Liver (tissue), 9 donors: ENCODE measurements around the gene MYL7. TPM values are rescaled to one million over a fixed set of nuclear protein-coding genes. Genes with fewer than 3 reads are reported as not detected.

ENCODE experiments used
- DNase-seq: peaks from one replicate; pipeline ENCODE4 v3.0.0-alpha.2; 2017; ENCODE audit warnings: low spot score
- H3K27ac ChIP-seq, 2 donors: one replicate each; pipeline ENCODE4 v1.7.0; 2013; ENCODE audit warnings: inconsistent platforms in 2 of 2, low read length in 2 of 2, control low read depth in 1 of 2, low read depth in 1 of 2, mild to moderate bottlenecking in 1 of 2
- H3K27me3 ChIP-seq, 4 donors: one replicate each; pipeline versions ENCODE4 v1.6.1 to v1.7.0; 2013; ENCODE audit warnings: low read length in 3 of 4, inconsistent platforms in 1 of 4, mild to moderate bottlenecking in 1 of 4, moderate library complexity in 1 of 4; ENCODE audit not compliant: control insufficient read depth in 4 of 4, insufficient read depth in 4 of 4
- H3K36me3 ChIP-seq, 4 donors: one replicate each; pipeline versions ENCODE4 v1.6.1 to v1.7.0; 2013; ENCODE audit warnings: low read length in 3 of 4, mild to moderate bottlenecking in 3 of 4, low read depth in 1 of 4, moderate library complexity in 1 of 4; ENCODE audit not compliant: control insufficient read depth in 4 of 4, insufficient read depth in 3 of 4
- H3K4me1 ChIP-seq, 4 donors: one replicate each; pipeline versions ENCODE4 v1.6.1 to v1.7.0; 2013; ENCODE audit warnings: low read length in 3 of 4, mild to moderate bottlenecking in 3 of 4, moderate library complexity in 1 of 4; ENCODE audit not compliant: control insufficient read depth in 4 of 4, insufficient read depth in 4 of 4
- H3K4me3 ChIP-seq, 3 donors: one replicate each; pipeline versions ENCODE4 v1.6.1 to v1.7.0; 2013; ENCODE audit warnings: low read length in 3 of 3, control low read depth in 1 of 3, low read depth in 1 of 3, mild to moderate bottlenecking in 1 of 3
- H3K9ac ChIP-seq, 2 donors: one replicate each; pipeline ENCODE4 v1.7.0; 2013; ENCODE audit warnings: low read length in 2 of 2, mild to moderate bottlenecking in 2 of 2, moderate library complexity in 2 of 2, control low read depth in 1 of 2, low read depth in 1 of 2
- H3K9me3 ChIP-seq, 4 donors: one replicate each; pipeline versions ENCODE4 v1.6.1 to v1.7.0; 2013; ENCODE audit warnings: low read length in 3 of 4; ENCODE audit not compliant: control insufficient read depth in 4 of 4
- FOXA1 ChIP-seq: IDR thresholded peaks from 2 replicates; pipeline ENCODE4 v1.6.1; 2016; ENCODE audit warnings: antibody characterized with exemption
- FOXA2 ChIP-seq: IDR thresholded peaks from 2 replicates; pipeline ENCODE4 v1.6.1; 2016; ENCODE audit warnings: antibody characterized with exemption
- GABPA ChIP-seq, 2 donors: IDR thresholded peaks in 1 of 2; conservative IDR thresholded peaks in 1 of 2; 2 replicates each; pipeline ENCODE4 v1.6.1; 2016; ENCODE audit warnings: antibody characterized with exemption in 2 of 2, mild to moderate bottlenecking in 1 of 2, moderate library complexity in 1 of 2
- HNF4A ChIP-seq, 2 donors: conservative IDR thresholded peaks; 2 replicates each; pipeline ENCODE4 v1.6.1; 2016; ENCODE audit warnings: antibody characterized with exemption in 2 of 2, mild to moderate bottlenecking in 2 of 2
- HNF4G ChIP-seq: IDR thresholded peaks from 2 replicates; pipeline ENCODE4 v1.6.1; 2016; ENCODE audit warnings: antibody characterized with exemption
- JUND ChIP-seq, 2 donors: IDR thresholded peaks; 2 replicates each; pipeline ENCODE4 v1.6.1; 2016; ENCODE audit warnings: antibody characterized with exemption in 2 of 2
- NR2F2 ChIP-seq: IDR thresholded peaks from 2 replicates; pipeline ENCODE4 v1.6.1; 2016; ENCODE audit warnings: antibody characterized with exemption
- RAD21 ChIP-seq, 2 donors: IDR thresholded peaks; 2 replicates each; pipeline ENCODE4 v1.6.1; 2016; ENCODE audit warnings: antibody characterized with exemption in 2 of 2, mild to moderate bottlenecking in 2 of 2
- RXRA ChIP-seq, 2 donors: IDR thresholded peaks; 2 replicates each; pipeline ENCODE4 v1.6.1; 2017 to 2018; ENCODE audit warnings: antibody characterized with exemption in 2 of 2, mild to moderate bottlenecking in 1 of 2
- SP1 ChIP-seq: IDR thresholded peaks from 2 replicates; pipeline ENCODE4 v1.6.1; 2018; ENCODE audit warnings: antibody characterized with exemption, mild to moderate bottlenecking
- TAF1 ChIP-seq: conservative IDR thresholded peaks from 2 replicates; pipeline ENCODE4 v1.6.1; 2016; ENCODE audit warnings: antibody characterized with exemption, mild to moderate bottlenecking
- YY1 ChIP-seq: IDR thresholded peaks from 2 replicates; pipeline ENCODE4 v1.6.1; 2016; ENCODE audit warnings: antibody characterized with exemption, mild to moderate bottlenecking
- WGBS: extraction: QIAGEN DNeasy Blood & Tissue Kit; methylation state at CpG from one replicate; pipeline ENCODE4 v1.1.7; 2013; 5-methylcytosine and 5-hydroxymethylcytosine counted together
- polyA plus RNA-seq, 2 donors: library from polyadenylated mRNA; stranded (reverse) in 1 of 2; unstranded in 1 of 2; fragments of 200-250 nt in 1 of 2; fragments of >200 nt in 1 of 2; fragmentation: Nextera tagmentation in 1 of 2; extraction: Ambion mirVana in 1 of 2; gene quantifications; one replicate each; pipeline versions ENCODE4 v1.2.1 to v1.2.3, GENCODE V29; 2013 to 2015
- total RNA-seq, 2 donors: library from RNA; depleted of rRNA; stranded (reverse); fragments of >200 nt; gene quantifications; one replicate each; pipeline ENCODE4 v1.2.3, GENCODE V29; 2014
- TF ChIP-seq, protein P1 (sequence below): IDR thresholded peaks from 2 replicates; pipeline ENCODE4 v1.6.1; 2016; ENCODE audit warnings: antibody characterized with exemption
- TF ChIP-seq, protein P2 (sequence below): IDR thresholded peaks from 2 replicates; pipeline ENCODE4 v1.6.1; 2016; ENCODE audit warnings: antibody characterized with exemption, mild to moderate bottlenecking
- TF ChIP-seq, protein P3 (sequence below): IDR thresholded peaks from 2 replicates; pipeline ENCODE4 v1.6.1; 2016; ENCODE audit warnings: antibody characterized with exemption
- TF ChIP-seq, protein P4 (sequence below): IDR thresholded peaks from 2 replicates; pipeline ENCODE4 v1.6.1; 2016; ENCODE audit warnings: antibody characterized with exemption
- TF ChIP-seq, protein P5 (sequence below): fragments of 150-350 bp; IDR thresholded peaks from 2 replicates; pipeline ENCODE4 v1.5.1; 2017; ENCODE audit warnings: improper control_type of control experiment, low read depth, low read length; ENCODE audit not compliant: missing input control
- donor health status: healthy.
- donor health status: healthy.
- donor health status: healthy.
- donor health status: healthy.
- donor health status: healthy.

MYL7 gene, protein sequence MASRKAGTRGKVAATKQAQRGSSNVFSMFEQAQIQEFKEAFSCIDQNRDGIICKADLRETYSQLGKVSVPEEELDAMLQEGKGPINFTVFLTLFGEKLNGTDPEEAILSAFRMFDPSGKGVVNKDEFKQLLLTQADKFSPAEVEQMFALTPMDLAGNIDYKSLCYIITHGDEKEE
- total RNA-seq (not detected), polyA plus RNA-seq (not detected)

DNA sequence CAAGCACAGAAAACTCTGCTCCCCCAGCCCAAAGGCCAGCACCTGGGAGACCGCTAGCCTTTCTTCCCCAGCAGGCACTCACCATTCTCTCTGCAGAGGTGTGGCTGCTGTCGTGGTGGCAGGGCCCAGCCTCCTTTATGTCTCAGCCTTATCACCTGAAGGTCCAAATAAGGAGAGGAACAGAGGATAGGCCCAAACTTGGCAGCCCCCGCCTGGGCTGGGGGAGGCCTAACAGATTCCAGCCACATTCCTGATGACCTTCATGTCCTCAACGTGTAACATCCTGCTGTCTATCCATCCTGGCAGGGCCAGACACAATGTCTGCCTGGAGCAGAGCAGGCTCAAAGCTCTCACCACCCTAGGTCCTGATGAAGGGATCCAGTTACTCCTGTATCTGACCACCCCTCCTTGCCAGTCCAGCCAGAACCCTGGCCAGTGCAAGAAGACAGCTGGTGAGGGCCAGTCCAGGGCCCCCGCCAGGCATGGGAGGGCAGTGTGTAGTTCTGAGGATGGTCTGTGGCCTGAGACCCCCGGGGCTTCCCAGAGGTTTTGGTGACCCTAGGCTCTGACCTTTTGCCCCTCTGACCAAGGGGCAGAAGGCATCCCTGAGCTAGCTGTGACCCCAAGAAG lies at the start of gene MYL7:
Gene MYL7, minus strand, starts transcription at position 112 of the 630 bp plus-strand sequence. Its CDS starts 27 bp downstream, at position 85.
- Histone ChIP-seq H3K9me3 (no peaks in the 10 kb centered on the region), H3K4me1 (peaks cover 0 to 3% (median under 1%) of the 10 kb centered on the region in 4 donors), H3K36me3 (peaks cover 0 to 2% (median 0%) of the 10 kb centered on the region in 4 donors), H3K4me3 (no peak within 1 kb of the TSS), H3K9ac (no peak within 1 kb of the TSS), H3K27ac (no peak within 1 kb of the TSS), H3K27me3 (no peaks in the 10 kb centered on the region)
- TF ChIP-seq, protein P1, sequence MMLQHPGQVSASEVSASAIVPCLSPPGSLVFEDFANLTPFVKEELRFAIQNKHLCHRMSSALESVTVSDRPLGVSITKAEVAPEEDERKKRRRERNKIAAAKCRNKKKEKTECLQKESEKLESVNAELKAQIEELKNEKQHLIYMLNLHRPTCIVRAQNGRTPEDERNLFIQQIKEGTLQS: no peak
- TF ChIP-seq, protein P2, sequence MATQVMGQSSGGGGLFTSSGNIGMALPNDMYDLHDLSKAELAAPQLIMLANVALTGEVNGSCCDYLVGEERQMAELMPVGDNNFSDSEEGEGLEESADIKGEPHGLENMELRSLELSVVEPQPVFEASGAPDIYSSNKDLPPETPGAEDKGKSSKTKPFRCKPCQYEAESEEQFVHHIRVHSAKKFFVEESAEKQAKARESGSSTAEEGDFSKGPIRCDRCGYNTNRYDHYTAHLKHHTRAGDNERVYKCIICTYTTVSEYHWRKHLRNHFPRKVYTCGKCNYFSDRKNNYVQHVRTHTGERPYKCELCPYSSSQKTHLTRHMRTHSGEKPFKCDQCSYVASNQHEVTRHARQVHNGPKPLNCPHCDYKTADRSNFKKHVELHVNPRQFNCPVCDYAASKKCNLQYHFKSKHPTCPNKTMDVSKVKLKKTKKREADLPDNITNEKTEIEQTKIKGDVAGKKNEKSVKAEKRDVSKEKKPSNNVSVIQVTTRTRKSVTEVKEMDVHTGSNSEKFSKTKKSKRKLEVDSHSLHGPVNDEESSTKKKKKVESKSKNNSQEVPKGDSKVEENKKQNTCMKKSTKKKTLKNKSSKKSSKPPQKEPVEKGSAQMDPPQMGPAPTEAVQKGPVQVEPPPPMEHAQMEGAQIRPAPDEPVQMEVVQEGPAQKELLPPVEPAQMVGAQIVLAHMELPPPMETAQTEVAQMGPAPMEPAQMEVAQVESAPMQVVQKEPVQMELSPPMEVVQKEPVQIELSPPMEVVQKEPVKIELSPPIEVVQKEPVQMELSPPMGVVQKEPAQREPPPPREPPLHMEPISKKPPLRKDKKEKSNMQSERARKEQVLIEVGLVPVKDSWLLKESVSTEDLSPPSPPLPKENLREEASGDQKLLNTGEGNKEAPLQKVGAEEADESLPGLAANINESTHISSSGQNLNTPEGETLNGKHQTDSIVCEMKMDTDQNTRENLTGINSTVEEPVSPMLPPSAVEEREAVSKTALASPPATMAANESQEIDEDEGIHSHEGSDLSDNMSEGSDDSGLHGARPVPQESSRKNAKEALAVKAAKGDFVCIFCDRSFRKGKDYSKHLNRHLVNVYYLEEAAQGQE: no peak
- TF ChIP-seq YY1 (no peak), NR2F2 (no peak), TAF1 (no peak), FOXA2 (no peak), RAD21 (IDR thresholded peaks at IDR 0.05) (no peak), GABPA (IDR thresholded peaks at IDR 0.05 in 1 of 2, conservative IDR thresholded peaks at IDR 0.05 in 1 of 2) (no peak), HNF4G (no peak), JUND (IDR thresholded peaks at IDR 0.05) (no peak), RXRA (IDR thresholded peaks at IDR 0.05) (no peak), HNF4A (conservative IDR thresholded peaks at IDR 0.05) (no peak), FOXA1 (no peak), SP1 (no peak)
- TF ChIP-seq, protein P3, sequence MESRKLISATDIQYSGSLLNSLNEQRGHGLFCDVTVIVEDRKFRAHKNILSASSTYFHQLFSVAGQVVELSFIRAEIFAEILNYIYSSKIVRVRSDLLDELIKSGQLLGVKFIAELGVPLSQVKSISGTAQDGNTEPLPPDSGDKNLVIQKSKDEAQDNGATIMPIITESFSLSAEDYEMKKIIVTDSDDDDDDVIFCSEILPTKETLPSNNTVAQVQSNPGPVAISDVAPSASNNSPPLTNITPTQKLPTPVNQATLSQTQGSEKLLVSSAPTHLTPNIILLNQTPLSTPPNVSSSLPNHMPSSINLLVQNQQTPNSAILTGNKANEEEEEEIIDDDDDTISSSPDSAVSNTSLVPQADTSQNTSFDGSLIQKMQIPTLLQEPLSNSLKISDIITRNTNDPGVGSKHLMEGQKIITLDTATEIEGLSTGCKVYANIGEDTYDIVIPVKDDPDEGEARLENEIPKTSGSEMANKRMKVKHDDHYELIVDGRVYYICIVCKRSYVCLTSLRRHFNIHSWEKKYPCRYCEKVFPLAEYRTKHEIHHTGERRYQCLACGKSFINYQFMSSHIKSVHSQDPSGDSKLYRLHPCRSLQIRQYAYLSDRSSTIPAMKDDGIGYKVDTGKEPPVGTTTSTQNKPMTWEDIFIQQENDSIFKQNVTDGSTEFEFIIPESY: no peak
- TF ChIP-seq, protein P4, sequence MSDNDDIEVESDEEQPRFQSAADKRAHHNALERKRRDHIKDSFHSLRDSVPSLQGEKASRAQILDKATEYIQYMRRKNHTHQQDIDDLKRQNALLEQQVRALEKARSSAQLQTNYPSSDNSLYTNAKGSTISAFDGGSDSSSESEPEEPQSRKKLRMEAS: no peak
- TF ChIP-seq, protein P5, sequence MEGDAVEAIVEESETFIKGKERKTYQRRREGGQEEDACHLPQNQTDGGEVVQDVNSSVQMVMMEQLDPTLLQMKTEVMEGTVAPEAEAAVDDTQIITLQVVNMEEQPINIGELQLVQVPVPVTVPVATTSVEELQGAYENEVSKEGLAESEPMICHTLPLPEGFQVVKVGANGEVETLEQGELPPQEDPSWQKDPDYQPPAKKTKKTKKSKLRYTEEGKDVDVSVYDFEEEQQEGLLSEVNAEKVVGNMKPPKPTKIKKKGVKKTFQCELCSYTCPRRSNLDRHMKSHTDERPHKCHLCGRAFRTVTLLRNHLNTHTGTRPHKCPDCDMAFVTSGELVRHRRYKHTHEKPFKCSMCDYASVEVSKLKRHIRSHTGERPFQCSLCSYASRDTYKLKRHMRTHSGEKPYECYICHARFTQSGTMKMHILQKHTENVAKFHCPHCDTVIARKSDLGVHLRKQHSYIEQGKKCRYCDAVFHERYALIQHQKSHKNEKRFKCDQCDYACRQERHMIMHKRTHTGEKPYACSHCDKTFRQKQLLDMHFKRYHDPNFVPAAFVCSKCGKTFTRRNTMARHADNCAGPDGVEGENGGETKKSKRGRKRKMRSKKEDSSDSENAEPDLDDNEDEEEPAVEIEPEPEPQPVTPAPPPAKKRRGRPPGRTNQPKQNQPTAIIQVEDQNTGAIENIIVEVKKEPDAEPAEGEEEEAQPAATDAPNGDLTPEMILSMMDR: no peak
- DNase-seq: no peak
- WGBS: 81% methylated on average over 6 of the region's 6 CpGs
